Measurements from ENCODE around the gene IRF7. TPM values are rescaled to one million over a fixed set of nuclear protein-coding genes. Genes with fewer than 3 reads are reported as not detected.
"Not testable (repeated sequence)": the region's sequence is repeated elsewhere in the genome, so short reads cannot be mapped to it uniquely, and the experiment has no call there.

The IRF7 gene
- total and polyA plus RNA-seq, 12 donors = 4.5 to 48.4 (median 11.4) TPM

DNA sequence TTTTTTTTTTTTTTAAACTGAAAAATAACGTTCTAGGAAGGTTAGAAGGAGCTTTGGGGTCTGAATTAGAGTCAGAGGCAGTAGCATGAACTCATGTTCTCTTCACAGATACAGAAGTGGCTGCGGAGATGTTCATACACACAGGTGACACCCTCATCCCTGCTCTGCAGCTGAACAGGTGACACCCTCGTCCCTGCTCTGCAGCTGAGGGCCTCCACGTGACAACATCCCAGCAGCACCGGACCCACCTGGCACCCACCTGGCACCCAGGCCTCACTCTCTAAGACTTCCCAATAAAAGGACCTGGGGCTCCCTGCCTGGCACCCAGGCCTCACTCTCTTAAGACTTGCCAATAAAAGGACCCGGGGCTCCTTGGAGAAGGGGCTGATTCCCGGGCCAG, 41.1 kb upstream of the IRF7 start:
- Histone ChIP-seq H3K4me3 (no peak overlapping the region), H3K9me3 (no peaks in the 10 kb centered on the region), H3K4me1 (peaks cover 0 to 8% (median 0%) of the 10 kb centered on the region in 9 donors), H3K27me3 (no peaks in the 10 kb centered on the region), H3K27ac (no peak overlapping the region), H3K36me3 (peaks cover 0 to 86% (median 0%) of the 10 kb centered on the region in 9 donors)
- intact Hi-C loops (cut with DNase I) = no loop called here
- TF ChIP-seq, protein P1, sequence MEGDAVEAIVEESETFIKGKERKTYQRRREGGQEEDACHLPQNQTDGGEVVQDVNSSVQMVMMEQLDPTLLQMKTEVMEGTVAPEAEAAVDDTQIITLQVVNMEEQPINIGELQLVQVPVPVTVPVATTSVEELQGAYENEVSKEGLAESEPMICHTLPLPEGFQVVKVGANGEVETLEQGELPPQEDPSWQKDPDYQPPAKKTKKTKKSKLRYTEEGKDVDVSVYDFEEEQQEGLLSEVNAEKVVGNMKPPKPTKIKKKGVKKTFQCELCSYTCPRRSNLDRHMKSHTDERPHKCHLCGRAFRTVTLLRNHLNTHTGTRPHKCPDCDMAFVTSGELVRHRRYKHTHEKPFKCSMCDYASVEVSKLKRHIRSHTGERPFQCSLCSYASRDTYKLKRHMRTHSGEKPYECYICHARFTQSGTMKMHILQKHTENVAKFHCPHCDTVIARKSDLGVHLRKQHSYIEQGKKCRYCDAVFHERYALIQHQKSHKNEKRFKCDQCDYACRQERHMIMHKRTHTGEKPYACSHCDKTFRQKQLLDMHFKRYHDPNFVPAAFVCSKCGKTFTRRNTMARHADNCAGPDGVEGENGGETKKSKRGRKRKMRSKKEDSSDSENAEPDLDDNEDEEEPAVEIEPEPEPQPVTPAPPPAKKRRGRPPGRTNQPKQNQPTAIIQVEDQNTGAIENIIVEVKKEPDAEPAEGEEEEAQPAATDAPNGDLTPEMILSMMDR (IDR thresholded peaks at IDR 0.05) = no peak
- no peak for DNase-seq
- ATAC-seq = no peak
- 91 to 92% methylated on average over 7 of the region's 7 CpGs for WGBS, 2 donors

DNA sequence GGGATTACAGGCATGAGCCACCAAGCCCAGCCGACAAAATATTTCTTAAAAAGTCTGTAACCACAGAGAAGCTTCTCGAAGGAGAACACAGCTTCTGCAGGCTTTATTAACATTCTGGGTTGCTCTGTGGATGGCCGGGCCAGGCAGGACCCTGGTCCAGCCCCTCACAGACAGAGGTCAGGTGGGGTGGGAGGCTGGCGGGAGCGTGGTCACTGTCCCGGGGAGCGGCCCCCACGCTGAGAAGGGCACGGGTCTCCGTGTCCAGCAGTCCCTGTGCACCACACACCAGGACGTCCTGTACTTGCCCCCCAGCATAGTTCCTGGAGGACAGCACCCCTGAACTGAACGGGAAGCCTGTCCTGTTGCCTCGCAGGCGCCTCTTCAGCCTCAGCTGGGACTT, 40.7 kb upstream of the IRF7 start:
- intact Hi-C loops (cut with DNase I) = no loop called here
- Histone ChIP-seq H3K36me3 (peaks cover 0 to 83% (median 0%) of the 10 kb centered on the region in 9 donors), H3K9me3 (no peaks in the 10 kb centered on the region), H3K27me3 (no peaks in the 10 kb centered on the region), H3K4me1 (peaks cover 0 to 6% (median 0%) of the 10 kb centered on the region in 9 donors), H3K27ac (no peak overlapping the region), H3K4me3 (no peak overlapping the region)
- DNase-seq (no peak), ATAC-seq (no peak)
- WGBS, 2 donors = 89 to 94% methylated on average over 14 of the region's 14 CpGs
- TF ChIP-seq, protein P1 (IDR thresholded peaks at IDR 0.05) = no peak

DNA sequence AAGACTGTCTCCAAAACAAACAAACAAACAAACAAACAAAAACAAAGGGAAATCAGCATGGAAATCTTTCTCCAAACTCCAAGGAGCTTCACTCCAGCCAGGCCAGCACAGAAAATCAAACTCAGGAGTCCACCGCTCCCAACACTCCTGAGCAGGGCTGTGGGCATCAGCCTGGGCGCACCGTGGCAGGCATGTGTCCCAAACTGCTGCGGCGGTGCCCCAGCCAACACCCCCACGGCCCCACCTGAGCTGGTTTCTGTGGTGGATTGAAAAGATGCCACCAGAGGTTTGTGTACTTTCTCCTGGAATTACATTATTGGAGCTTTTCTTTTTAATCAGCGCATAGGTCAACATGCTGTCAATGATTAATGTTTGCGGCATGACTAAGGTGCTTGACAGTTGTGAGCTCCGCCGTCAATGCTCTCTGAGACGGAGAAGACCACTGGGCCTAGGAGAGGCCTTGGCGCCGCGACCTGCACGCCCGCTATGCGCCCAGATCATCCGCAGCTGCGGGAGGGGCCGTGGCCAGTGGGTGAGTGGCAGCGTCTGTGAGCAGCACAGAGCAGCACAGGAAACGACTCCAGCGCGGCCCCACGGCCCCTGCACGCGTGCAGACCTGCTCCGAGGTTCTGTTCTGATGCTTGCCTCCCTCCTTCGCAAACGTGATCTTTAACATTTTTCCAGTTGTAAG, 39.4 kb upstream of the IRF7 start:
- peaks cover 0 to 85% (median 0%) of the 10 kb centered on the region in 9 donors for H3K36me3 ChIP-seq
- intact Hi-C loops (cut with DNase I) = no loop called here
- DNase-seq = no peak
- 93 to 94% methylated on average over 30 of the region's 30 CpGs for WGBS, 2 donors
- no peaks in the 10 kb centered on the region for H3K4me1 ChIP-seq
- TF ChIP-seq, protein P1 (IDR thresholded peaks at IDR 0.05) = no peak
- H3K27ac ChIP-seq = no peak overlapping the region
- H3K4me3 ChIP-seq = no peak overlapping the region
- H3K27me3 ChIP-seq = no peaks in the 10 kb centered on the region
- ATAC-seq = no peak
- no peaks in the 10 kb centered on the region for H3K9me3 ChIP-seq

DNA sequence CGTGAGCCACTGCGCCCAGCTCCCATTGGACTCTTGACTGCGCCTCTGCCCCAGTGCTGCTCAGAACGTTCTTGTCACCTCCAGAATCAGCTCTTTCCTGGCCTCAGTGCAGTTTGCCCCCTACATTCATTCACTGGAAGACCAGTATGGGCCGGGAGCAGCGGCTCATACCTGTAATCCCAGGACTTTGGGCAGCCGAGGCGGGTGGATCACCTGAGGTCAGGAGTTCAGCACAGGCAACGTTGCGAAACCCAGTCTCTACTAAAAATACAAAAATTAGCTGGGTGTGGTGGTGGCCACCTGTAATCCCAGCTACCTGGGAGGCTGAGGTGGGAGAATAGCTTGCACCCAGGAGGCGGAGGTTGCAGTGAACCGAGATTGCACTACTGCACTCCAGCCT, 38.7 kb upstream of the IRF7 start:
- H3K4me3 ChIP-seq; H3K4me1 ChIP-seq; H3K27me3 ChIP-seq; DNase-seq; intact Hi-C loops (cut with DNase I); H3K9me3 ChIP-seq; H3K27ac ChIP-seq; ATAC-seq: not testable (repeated sequence)
- WGBS, 2 donors = 89 to 96% methylated on average over 12 of the region's 12 CpGs
- H3K36me3 ChIP-seq = peaks cover 0 to 85% (median 0%) of the 10 kb centered on the region in 9 donors

DNA sequence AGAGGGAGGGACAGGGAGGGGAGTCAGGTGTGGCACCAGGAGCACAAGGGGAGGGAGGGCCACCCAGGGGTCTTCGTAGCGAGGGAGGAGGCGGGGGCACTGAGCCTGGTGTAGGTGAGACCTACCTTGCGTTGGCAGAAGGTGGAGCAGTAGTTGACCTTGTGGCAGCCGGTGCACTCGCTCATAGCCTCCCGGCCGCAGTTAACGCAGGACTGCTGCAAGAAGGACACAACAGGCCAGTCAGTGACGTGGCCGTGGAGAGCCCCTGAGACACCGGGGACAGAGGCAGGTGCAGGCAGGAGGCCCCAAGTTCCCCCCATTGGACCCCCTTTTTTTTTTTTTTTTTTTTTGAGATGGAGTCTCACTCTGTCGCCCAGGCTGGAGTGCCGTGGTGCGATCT, 38.1 kb upstream of the IRF7 start:
- TF ChIP-seq, protein P1 (IDR thresholded peaks at IDR 0.05) = no peak
- WGBS, 2 donors = 88 to 93% methylated on average over 15 of the region's 15 CpGs
- H3K9me3 ChIP-seq = no peaks in the 10 kb centered on the region
- H3K27me3 ChIP-seq = no peaks in the 10 kb centered on the region
- peaks cover 0 to 83% (median 0%) of the 10 kb centered on the region in 9 donors for H3K36me3 ChIP-seq
- H3K4me3 ChIP-seq = no peak overlapping the region
- H3K27ac ChIP-seq = no peak overlapping the region
- intact Hi-C loops (cut with DNase I) = no loop called here
- no peaks in the 10 kb centered on the region for H3K4me1 ChIP-seq
- DNase-seq = no peak
- ATAC-seq = no peak

DNA sequence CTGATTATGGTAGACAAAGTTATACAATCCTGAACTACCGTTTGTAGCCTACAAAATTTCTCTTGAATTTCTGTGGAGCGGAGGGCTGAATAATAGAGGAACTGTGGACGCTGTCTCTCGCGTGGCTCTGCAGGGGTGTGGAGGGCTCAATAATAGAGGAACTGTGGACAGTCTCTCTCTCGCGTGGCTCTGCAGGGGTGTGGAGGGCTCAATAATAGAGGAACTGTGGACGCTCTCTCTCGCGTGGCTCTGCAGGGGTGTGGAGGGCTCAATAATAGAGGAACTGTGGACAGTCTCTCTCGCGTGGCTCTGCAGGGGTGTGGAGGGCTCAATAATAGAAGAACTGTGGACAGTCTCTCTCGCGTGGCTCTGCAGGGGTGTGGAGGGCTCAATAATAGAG, 37.4 kb upstream of the IRF7 start:
- H3K9me3 ChIP-seq; H3K4me3 ChIP-seq; H3K27me3 ChIP-seq; H3K27ac ChIP-seq; H3K4me1 ChIP-seq; ATAC-seq; intact Hi-C loops (cut with DNase I); DNase-seq: not testable (repeated sequence)
- peaks cover 0 to 83% (median 0%) of the 10 kb centered on the region in 9 donors for H3K36me3 ChIP-seq
- 90 to 93% methylated on average over 14 of the region's 14 CpGs for WGBS, 2 donors
